K562 (cell line): ENCODE results near the gene ARHGAP15.

Experiments
- CAMTA2 ChIP-seq: fragments of 250-450 bp; sonication (Bioruptor Pico); conservative IDR thresholded peaks from 2 replicates; pipeline ENCODE4 v1.5.1; 2022
- CCNT2 ChIP-seq: IDR thresholded peaks from 2 replicates; pipeline ENCODE4 v1.6.1; 2011; ENCODE audit warnings: borderline replicate concordance, low read depth, mild to moderate bottlenecking, moderate library complexity, mixed read lengths, low read length; ENCODE audit not compliant: insufficient read length; ENCODE audit errors: extremely low read depth
- CEBPB ChIP-seq: fragments of 450-650 bp; IDR thresholded peaks from 2 replicates; pipeline ENCODE4 v1.6.1; 2016; ENCODE audit warnings: missing genetic modification characterization, missing compliant biosample characterization
- PHF8 ChIP-seq: fragments of 200-600 bp; sonication (generic); IDR thresholded peaks from 2 replicates; pipeline ENCODE4 v1.6.1; 2012; ENCODE audit warnings: mixed run types, mild to moderate bottlenecking, inconsistent platforms, low read length, moderate library complexity, borderline replicate concordance
- SIRT6 ChIP-seq: IDR thresholded peaks from one replicate; pipeline ENCODE4 v1.6.1; 2012; ENCODE audit warnings: low read depth, mild to moderate bottlenecking, control low read depth, inconsistent platforms, low read length, moderate library complexity
- YY1 ChIP-seq, 3 experiments: IDR thresholded peaks; 2 replicates each; pipeline ENCODE4 v1.6.1; 2011; ENCODE audit warnings: low read length in 2 of 3, mild to moderate bottlenecking in 2 of 3, moderate library complexity in 2 of 3, borderline replicate concordance in 1 of 3, control low read depth in 1 of 3, low read depth in 1 of 3; ENCODE audit not compliant: insufficient read depth in 3 of 3, insufficient replicate concordance in 2 of 3, control insufficient read depth in 1 of 3, insufficient read length in 1 of 3; ENCODE audit errors: extremely low read depth in 1 of 3
- ZNF133 ChIP-seq: fragments of 250-450 bp; sonication (Bioruptor Pico); IDR thresholded peaks from 2 replicates; pipeline ENCODE4 v1.4.0; 2020; ENCODE audit warnings: mild to moderate bottlenecking
- TF ChIP-seq, protein P1 (sequence below), 3 experiments: IDR thresholded peaks in 2 of 3; conservative IDR thresholded peaks in 1 of 3; 2 replicates each; pipeline ENCODE4 v1.5.1; 2011 to 2012; ENCODE audit warnings: low read length in 3 of 3, mild to moderate bottlenecking in 3 of 3, control low read depth in 2 of 3, improper control_type of control experiment in 1 of 3, inconsistent platforms in 1 of 3, low read depth in 1 of 3, mixed read lengths in 1 of 3, moderate library complexity in 1 of 3; ENCODE audit not compliant: insufficient read depth in 2 of 3
- TF ChIP-seq, protein P2 (sequence below): fragments of 200-800 bp; sonication (Bioruptor generic); IDR thresholded peaks from 2 replicates; pipeline ENCODE4 v1.6.1; 2017; ENCODE audit warnings: missing genetic modification characterization, missing compliant biosample characterization

DNA sequence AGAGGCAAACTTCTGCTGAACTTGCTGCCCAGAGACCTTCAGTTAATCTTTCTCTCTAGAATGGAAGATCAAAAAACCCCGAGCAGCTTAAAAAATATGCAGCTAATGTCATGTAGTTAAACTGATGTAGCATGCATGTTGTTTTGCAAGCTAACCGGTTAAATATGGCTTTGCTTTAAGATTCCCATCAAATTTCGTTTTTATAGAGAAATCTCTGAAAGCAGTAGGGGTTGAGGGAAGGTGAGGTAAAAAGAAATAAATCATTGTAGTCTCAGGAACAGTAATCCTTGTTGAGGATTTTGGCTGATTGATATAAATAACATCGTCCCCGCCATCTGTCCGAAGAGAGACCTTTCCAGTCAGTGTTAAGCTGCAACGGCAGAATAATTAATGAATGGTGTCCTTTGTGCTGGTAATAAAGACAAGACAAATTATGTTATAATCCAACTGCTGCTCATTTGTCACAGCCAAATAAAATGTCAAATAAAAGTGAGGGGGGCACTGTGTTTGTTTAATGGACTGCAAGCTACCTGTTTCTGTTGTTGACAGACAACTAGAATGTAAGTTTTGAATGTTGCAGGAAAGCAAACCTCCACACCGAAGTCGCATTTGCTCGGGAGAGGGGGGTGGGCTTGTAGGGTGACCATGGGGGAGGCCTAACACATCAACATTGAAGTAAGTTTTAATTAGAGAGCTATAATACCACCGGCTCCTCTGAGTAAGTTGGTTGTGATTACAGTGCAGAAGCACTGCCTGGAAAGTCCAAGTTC is 555.5 kb downstream of the ARHGAP15 start:
- TF ChIP-seq PHF8 = no peak
- no peak for TF ChIP-seq SIRT6
- TF ChIP-seq, protein P1, sequence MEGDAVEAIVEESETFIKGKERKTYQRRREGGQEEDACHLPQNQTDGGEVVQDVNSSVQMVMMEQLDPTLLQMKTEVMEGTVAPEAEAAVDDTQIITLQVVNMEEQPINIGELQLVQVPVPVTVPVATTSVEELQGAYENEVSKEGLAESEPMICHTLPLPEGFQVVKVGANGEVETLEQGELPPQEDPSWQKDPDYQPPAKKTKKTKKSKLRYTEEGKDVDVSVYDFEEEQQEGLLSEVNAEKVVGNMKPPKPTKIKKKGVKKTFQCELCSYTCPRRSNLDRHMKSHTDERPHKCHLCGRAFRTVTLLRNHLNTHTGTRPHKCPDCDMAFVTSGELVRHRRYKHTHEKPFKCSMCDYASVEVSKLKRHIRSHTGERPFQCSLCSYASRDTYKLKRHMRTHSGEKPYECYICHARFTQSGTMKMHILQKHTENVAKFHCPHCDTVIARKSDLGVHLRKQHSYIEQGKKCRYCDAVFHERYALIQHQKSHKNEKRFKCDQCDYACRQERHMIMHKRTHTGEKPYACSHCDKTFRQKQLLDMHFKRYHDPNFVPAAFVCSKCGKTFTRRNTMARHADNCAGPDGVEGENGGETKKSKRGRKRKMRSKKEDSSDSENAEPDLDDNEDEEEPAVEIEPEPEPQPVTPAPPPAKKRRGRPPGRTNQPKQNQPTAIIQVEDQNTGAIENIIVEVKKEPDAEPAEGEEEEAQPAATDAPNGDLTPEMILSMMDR (IDR thresholded peaks at IDR 0.05 in 2 of 3, conservative IDR thresholded peaks at IDR 0.05 in 1 of 3; ENCODE audit: insufficient read depth in 2 of 3, low read depth in 1 of 3, low read length in 3 of 3) = no peak
- TF ChIP-seq, protein P2, sequence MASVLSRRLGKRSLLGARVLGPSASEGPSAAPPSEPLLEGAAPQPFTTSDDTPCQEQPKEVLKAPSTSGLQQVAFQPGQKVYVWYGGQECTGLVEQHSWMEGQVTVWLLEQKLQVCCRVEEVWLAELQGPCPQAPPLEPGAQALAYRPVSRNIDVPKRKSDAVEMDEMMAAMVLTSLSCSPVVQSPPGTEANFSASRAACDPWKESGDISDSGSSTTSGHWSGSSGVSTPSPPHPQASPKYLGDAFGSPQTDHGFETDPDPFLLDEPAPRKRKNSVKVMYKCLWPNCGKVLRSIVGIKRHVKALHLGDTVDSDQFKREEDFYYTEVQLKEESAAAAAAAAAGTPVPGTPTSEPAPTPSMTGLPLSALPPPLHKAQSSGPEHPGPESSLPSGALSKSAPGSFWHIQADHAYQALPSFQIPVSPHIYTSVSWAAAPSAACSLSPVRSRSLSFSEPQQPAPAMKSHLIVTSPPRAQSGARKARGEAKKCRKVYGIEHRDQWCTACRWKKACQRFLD (CRISPR knock-in tag) = no peak
- no peak for TF ChIP-seq CEBPB (tag)
- no peak for TF ChIP-seq ZNF133 (CRISPR knock-in tag)
- TF ChIP-seq CCNT2 = no peak
- no peak for TF ChIP-seq CAMTA2 (CRISPR knock-in tag)
- no peak for TF ChIP-seq YY1 (IDR thresholded peaks at IDR 0.05; ENCODE audit: borderline replicate concordance in 1 of 3, control insufficient read depth in 1 of 3, extremely low read depth in 1 of 3, insufficient read depth in 3 of 3, insufficient read length in 1 of 3, insufficient replicate concordance in 2 of 3, low read depth in 1 of 3, low read length in 2 of 3)
